HG02610 (cell line): ENCODE measurements around the gene TINAGL1.

Experiments used
- ATAC-seq: cut with Tn5 transposase; IDR thresholded peaks from one replicate; pipeline ENCODE4 v1.9.1; 2021; ENCODE audit warnings: mild to moderate bottlenecking, moderate library complexity; ENCODE audit not compliant: unreplicated experiment

The TINAGL1 gene

GRCh38 chr1:31625561-31626222 lies 49.4 kb downstream of the TINAGL1 start:
- ATAC-seq, result no peak

- ATAC-seq, result no peak
Measured at GRCh38 chr1:31626223-31627207, 50.2 kb downstream of the TINAGL1 start.

DNA sequence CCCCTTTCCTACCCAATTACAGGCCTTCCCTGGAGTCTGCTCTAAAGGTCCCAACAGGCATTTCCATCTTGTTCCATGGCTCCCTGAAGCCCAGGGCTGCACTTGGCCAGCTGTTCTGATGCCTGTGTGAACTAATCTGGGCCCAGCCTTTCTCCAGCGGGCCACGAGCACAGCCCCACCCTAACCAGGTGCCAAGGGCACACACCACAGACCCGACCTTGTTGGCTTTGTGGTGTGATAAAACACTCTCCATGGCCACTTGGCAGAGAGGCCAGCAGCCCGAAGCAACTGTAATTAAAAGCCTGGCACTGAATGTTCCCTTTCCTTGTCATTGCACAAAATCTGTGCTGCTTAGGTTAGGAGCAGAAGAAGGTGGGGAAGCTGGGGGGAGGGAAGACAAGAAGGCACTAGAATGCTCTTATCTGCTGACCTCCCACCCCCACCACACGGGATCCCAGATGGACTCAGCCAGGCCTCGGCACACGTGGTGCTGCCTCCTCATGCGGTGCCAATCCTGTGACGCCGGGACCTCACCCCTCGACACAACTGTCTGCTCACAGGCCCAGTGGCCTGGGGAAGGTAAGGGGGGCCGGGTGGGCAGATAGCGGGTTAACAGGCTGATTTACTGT lies 51.1 kb downstream of the TINAGL1 start:
- no peak for ATAC-seq

DNA sequence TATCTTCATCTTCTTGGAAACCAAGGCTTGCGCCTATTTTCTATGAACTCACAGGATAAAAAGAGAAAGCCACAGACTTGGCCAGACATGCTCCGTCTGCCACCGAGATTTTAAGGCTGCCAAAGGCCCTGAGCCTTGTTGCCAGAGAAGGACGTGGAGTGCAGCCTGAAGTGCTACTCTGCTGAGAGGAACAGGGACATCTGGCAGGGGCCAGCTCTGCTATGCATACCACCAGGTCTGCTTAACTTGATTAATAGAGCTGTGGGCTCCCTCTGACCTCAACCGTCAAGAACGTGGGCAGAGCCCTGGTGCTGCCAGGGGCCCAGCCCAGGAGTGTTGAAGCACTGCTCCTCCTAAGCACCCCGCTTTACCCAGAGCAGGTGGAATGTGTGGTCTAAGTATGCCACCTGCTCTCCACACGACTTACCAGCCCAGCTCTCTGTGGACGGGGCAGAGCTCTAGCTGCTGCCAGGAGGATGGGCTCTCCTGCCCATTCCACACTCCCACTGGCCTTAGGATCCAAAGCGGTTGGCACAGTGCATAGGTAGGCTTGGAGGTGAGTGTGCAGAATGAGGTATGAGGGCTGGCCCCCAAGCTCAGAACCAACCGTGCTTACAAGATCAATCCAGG lies 51.7 kb downstream of the TINAGL1 start:
- no peak for ATAC-seq

DNA sequence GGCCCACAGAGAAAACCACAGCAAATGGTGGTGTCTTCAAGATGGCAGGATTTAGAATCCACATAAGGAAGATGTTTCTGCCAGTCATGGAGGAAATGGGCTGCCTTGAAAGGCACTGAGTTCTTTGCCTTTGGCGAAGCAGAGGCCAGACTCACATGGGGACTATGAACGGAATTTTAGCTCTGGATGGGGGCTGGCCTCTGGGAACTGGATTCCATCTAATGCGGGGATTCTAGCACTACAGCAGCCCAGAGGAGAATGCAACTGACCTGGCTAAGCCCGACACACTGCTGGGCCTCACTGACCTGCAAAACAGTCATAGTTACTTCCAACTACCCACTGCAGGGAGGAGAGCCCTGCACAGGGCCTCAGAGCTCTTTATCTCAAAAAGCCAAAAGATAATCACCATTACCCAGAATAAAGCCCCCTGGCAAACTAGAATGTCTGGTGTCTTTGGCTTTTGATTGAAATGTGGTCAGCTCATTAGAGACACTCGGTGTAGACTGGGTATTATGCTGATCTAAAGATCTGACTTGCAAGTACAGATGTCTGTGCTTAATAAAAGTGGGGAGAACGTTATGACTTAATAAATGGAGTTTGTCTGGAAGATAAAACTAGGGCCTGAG lies 52.7 kb downstream of the TINAGL1 start:
- ATAC-seq, result no peak

GRCh38 chr1:31632649-31633048 lies 56.3 kb downstream of the TINAGL1 start:
- ATAC-seq, result no peak

- ATAC-seq, result no peak
Measured at GRCh38 chr1:31633117-31633516, 56.8 kb downstream of the TINAGL1 start.
